ENCODE results near the gene TCF21. TPM values are rescaled to one million over a fixed set of nuclear protein-coding genes. Genes with fewer than 3 reads are reported as not detected.

TCF21 gene
- total RNA-seq, 4 donors from 2014 or later, result 13.5 to 36.9 (median 22.2) TPM

GRCh38 chr6:133894369-133894768, 5.5 kb downstream of the TCF21 start:
- peak overlapping the region in 1 of 2 donors; percentile 62 for H3K4me3 ChIP-seq
- H3K9me3 ChIP-seq, result no peaks in the 10 kb centered on the region
- H3K4me1 ChIP-seq, result peaks cover 0 to 59% (median 10%) of the 10 kb centered on the region in 3 donors
- TF ChIP-seq POLR2A (IDR thresholded peaks at IDR 0.05), result no peak
- no peak for TF ChIP-seq POLR2AphosphoS5 (IDR thresholded peaks at IDR 0.05)
- TF ChIP-seq, protein P1, sequence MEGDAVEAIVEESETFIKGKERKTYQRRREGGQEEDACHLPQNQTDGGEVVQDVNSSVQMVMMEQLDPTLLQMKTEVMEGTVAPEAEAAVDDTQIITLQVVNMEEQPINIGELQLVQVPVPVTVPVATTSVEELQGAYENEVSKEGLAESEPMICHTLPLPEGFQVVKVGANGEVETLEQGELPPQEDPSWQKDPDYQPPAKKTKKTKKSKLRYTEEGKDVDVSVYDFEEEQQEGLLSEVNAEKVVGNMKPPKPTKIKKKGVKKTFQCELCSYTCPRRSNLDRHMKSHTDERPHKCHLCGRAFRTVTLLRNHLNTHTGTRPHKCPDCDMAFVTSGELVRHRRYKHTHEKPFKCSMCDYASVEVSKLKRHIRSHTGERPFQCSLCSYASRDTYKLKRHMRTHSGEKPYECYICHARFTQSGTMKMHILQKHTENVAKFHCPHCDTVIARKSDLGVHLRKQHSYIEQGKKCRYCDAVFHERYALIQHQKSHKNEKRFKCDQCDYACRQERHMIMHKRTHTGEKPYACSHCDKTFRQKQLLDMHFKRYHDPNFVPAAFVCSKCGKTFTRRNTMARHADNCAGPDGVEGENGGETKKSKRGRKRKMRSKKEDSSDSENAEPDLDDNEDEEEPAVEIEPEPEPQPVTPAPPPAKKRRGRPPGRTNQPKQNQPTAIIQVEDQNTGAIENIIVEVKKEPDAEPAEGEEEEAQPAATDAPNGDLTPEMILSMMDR (IDR thresholded peaks at IDR 0.05), result no peak
- TF ChIP-seq EP300 (IDR thresholded peaks at IDR 0.05), result no peak
- H3K27ac ChIP-seq, result peak overlapping the region in 3 of 4 donors; percentile 85 to 93 (median 87)
- H3K27me3 ChIP-seq, result peaks cover 75% of the 10 kb centered on the region
- no peaks in the 10 kb centered on the region for H3K36me3 ChIP-seq
- no peak for ATAC-seq
- 31% methylated on average over 2 of the region's 2 CpGs; no CpG with 5 or more reads in 1 of the 2 donors for WGBS, 2 donors (ENCODE audit: low coverage in 1 of 2)

GRCh38 chr6:133894795-133895358, 6.0 kb downstream of the TCF21 start:
- peak overlapping the region in 1 of 2 donors; percentile 62 for H3K4me3 ChIP-seq
- TF ChIP-seq EP300 (IDR thresholded peaks at IDR 0.05), result no peak
- TF ChIP-seq POLR2AphosphoS5 (IDR thresholded peaks at IDR 0.05), result peak; percentile 59
- H3K4me1 ChIP-seq, result peaks cover 0 to 54% (median 10%) of the 10 kb centered on the region in 3 donors
- no peaks in the 10 kb centered on the region for H3K36me3 ChIP-seq
- 0 to 5% methylated on average over 4 to 5 of the region's 5 CpGs for WGBS, 2 donors (ENCODE audit: low coverage in 1 of 2)
- ATAC-seq, result peak; percentile 36
- H3K9me3 ChIP-seq, result no peaks in the 10 kb centered on the region
- peaks cover 70% of the 10 kb centered on the region for H3K27me3 ChIP-seq
- peak overlapping the region in 3 of 4 donors; percentile 85 to 93 (median 87) for H3K27ac ChIP-seq

DNA sequence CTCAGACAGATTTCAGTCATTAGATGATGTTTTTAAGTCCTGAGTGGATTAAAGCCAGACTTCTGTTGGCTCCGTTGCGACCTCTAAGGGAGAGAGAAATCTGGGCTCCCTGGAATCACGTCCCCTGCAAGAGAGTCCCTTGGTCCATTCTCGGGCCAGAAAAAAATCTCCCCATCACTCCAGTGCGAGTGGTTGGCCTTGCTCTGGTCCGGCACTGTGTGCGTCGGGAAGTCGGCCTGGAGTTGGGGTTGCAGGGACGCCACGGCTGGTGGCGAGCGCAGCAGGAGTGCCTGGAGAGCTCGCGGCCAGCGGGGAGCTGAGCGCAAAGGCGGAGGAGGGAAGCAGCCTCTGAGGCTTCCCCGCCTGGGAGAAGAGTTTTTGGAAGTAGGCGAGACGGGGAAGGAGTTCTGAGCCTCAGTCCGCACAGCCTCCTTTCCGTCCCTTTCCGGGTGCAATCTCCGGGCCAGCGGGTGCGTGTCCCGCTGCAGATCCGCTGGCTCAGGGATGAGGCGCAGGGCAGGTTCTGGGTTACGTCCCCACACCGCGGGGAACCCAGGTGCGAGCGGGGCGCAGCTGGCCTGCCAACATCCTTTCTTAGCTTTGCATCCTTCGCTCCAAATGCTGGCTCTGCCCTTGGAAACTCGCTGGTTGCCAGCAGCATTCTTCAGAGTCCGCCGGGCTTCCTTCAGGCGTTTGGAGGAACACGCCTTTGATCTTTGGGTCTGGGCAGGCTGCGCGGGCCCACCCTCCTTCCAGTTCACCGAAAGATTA, 6.8 kb downstream of the TCF21 start:
- peak overlapping the region in 3 of 4 donors; percentile 85 to 93 (median 87) for H3K27ac ChIP-seq
- H3K27me3 ChIP-seq, result peaks cover 64% of the 10 kb centered on the region
- TF ChIP-seq POLR2AphosphoS5 (IDR thresholded peaks at IDR 0.05) (peak; percentile 7), POLR2A (IDR thresholded peaks at IDR 0.05) (peak in 1 of 2 donors; percentile 16), EP300 (IDR thresholded peaks at IDR 0.05) (no peak)
- TF ChIP-seq, protein P1 (IDR thresholded peaks at IDR 0.05), result no peak
- peaks cover 0 to 50% (median 10%) of the 10 kb centered on the region in 3 donors for H3K4me1 ChIP-seq
- ATAC-seq, result peak; percentile 46
- H3K9me3 ChIP-seq, result no peaks in the 10 kb centered on the region
- H3K4me3 ChIP-seq, result peak overlapping the region; percentile 18 to 62
- WGBS, 2 donors (ENCODE audit: low coverage in 1 of 2), result no CpG with 5 or more reads among the region's 45 CpGs
- H3K36me3 ChIP-seq, result no peaks in the 10 kb centered on the region

DNA sequence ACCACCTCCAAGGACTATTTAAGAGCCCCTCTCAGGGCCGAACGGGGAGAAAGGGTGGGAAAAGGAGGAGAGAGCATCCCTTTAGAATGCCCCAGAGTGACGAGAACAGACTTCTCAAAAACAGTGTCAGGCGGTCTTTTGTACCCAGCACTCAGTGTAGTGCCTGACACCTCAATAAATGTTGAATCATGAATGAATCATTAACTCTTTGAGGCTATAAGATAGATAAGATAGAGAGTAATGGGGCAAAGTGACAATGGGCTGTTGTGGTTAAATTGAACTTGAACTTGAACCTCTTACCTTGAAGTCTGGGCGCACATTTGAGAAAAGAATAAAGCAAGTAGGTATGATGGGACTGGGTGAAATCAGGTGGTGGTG, 7.4 kb downstream of the TCF21 start:
- H3K27ac ChIP-seq, result peak overlapping the region in 3 of 4 donors; percentile 85 to 93 (median 87)
- peaks cover 59% of the 10 kb centered on the region for H3K27me3 ChIP-seq
- peak overlapping the region in 1 of 2 donors; percentile 62 for H3K4me3 ChIP-seq

DNA sequence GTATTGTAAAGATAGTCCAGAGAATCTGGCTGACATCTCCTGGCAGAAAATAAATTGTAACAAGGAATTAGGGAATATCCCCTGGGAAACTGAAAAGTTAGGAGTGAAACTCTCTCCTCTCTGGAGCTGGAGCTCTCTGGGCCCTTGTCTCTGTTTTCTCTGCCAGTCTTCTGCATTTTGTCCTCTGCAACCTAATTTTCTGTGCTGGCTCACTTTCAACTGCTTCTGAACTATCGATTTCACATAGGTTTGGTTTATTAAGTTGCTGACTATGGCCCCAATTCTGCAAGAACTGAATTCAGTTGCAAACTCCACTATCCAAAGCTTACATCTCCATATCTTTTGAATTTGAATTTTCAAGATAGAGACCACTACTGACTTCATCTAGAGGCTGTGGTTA, 9.3 kb downstream of the TCF21 start:
- no peaks in the 10 kb centered on the region for H3K9me3 ChIP-seq
- H3K4me1 ChIP-seq, result peaks cover 0 to 32% (median 10%) of the 10 kb centered on the region in 3 donors
- WGBS, 2 donors (ENCODE audit: low coverage in 1 of 2), result 71 to 87% methylated on average over 1 of the region's 1 CpG
- H3K27me3 ChIP-seq, result peaks cover 48% of the 10 kb centered on the region
- no peak overlapping the region for H3K4me3 ChIP-seq
- H3K27ac ChIP-seq, result no peak overlapping the region
- ATAC-seq, result no peak
- H3K36me3 ChIP-seq, result no peaks in the 10 kb centered on the region
- no peak for TF ChIP-seq POLR2A (IDR thresholded peaks at IDR 0.05)
- no peak for TF ChIP-seq POLR2AphosphoS5 (IDR thresholded peaks at IDR 0.05)
- no peak for TF ChIP-seq EP300 (IDR thresholded peaks at IDR 0.05)
- TF ChIP-seq, protein P1 (IDR thresholded peaks at IDR 0.05), result no peak

More for the DNA sequence above, 7.4 kb downstream of the TCF21 start:
- TF ChIP-seq POLR2A (IDR thresholded peaks at IDR 0.05) (no peak), EP300 (IDR thresholded peaks at IDR 0.05) (no peak), POLR2AphosphoS5 (IDR thresholded peaks at IDR 0.05) (no peak)
- TF ChIP-seq, protein P1 (IDR thresholded peaks at IDR 0.05), result no peak
- Histone ChIP-seq H3K9me3 (no peaks in the 10 kb centered on the region), H3K4me1 (peaks cover 0 to 45% (median 10%) of the 10 kb centered on the region in 3 donors), H3K36me3 (no peaks in the 10 kb centered on the region)
- ATAC-seq, result no peak
- WGBS, 2 donors (ENCODE audit: low coverage in 1 of 2), result 45 to 47% methylated on average over 2 to 5 of the region's 5 CpGs

All from gastroesophageal sphincter (tissue), 4 donors.